SU-DHL-6 (cell line): Measurements from ENCODE around the gene ZNF341.
A peak's percentile ranks its signal among the peaks of the same experiment; 100 is the strongest.

Experiments used
- H2AFZ ChIP-seq: fragments of 200-600 bp; sonication (generic); 2 replicates; pipeline ENCODE4 v1.6.1; 2014; ENCODE audit warnings: low read depth, mild to moderate bottlenecking, moderate library complexity, mixed read lengths, antibody characterized with exemption, low read length; ENCODE audit not compliant: severe bottlenecking
- H3F3A ChIP-seq: fragments of 200-600 bp; shearing (Covaris generic); 2 replicates; pipeline ENCODE4 v1.6.0; 2016; ENCODE audit warnings: antibody characterized with exemption, mild to moderate bottlenecking; ENCODE audit not compliant: insufficient read depth
- H3K27ac ChIP-seq: fragments of 200-600 bp; sonication (generic); 2 replicates; pipeline ENCODE4 v1.5.1; 2016; ENCODE audit warnings: low read depth, mild to moderate bottlenecking, low read length, moderate library complexity, mixed read lengths
- H3K27me3 ChIP-seq: fragments of 200-600 bp; sonication (generic), shearing (Covaris generic); 2 replicates; pipeline ENCODE4 v1.6.0; 2014; ENCODE audit warnings: mild to moderate bottlenecking, low read length
- H3K36me3 ChIP-seq: fragments of 200-600 bp; sonication (generic); 2 replicates; pipeline ENCODE4 v1.6.1; 2014; ENCODE audit warnings: mild to moderate bottlenecking, low read length, mixed read lengths
- H3K4me2 ChIP-seq: fragments of 300-600, 200-600 bp; shearing (Covaris generic), sonication (generic); 2 replicates; pipeline ENCODE4 v1.6.0; 2014; ENCODE audit warnings: low read length, low read depth, mild to moderate bottlenecking; ENCODE audit not compliant: poor library complexity, severe bottlenecking
- H3K4me3 ChIP-seq: fragments of 200-600 bp; sonication (generic); 2 replicates; pipeline ENCODE4 v1.5.1; 2014; ENCODE audit warnings: antibody characterized with exemption, low read length, mild to moderate bottlenecking, mixed read lengths; ENCODE audit not compliant: insufficient read depth, poor library complexity, severe bottlenecking
- H3K79me2 ChIP-seq: fragments of 200-600 bp; sonication (generic); 2 replicates; pipeline ENCODE4 v1.6.1; 2014; ENCODE audit warnings: mild to moderate bottlenecking, low read length, moderate library complexity; ENCODE audit not compliant: insufficient read depth
- H3K9ac ChIP-seq: fragments of 200-600 bp; sonication (generic); 2 replicates; pipeline ENCODE4 v1.7.0; 2014; ENCODE audit warnings: mild to moderate bottlenecking, low read length
- H3K9me2 ChIP-seq: fragments of 200-600 bp; sonication (generic); replicated peaks from 2 replicates; pipeline ENCODE4 v1.6.1; 2014; ENCODE audit warnings: low read length; ENCODE audit not compliant: insufficient read depth
- H3K9me3 ChIP-seq: fragments of 200-600 bp; sonication (generic); 2 replicates; pipeline ENCODE4 v1.6.1; 2014; ENCODE audit warnings: low read length, mixed read lengths; ENCODE audit not compliant: insufficient read depth
- H4K20me1 ChIP-seq: fragments of 200-600 bp; sonication (generic); 2 replicates; pipeline ENCODE4 v1.6.1; 2014; ENCODE audit warnings: low read depth, mild to moderate bottlenecking, antibody characterized with exemption, low read length, moderate library complexity, mixed read lengths
- CTCF ChIP-seq: fragments of 200-600 bp; sonication (generic); IDR thresholded peaks from one replicate; pipeline ENCODE4 v1.5.1; 2017; ENCODE audit warnings: antibody characterized with exemption, mild to moderate bottlenecking, low read length, moderate library complexity; ENCODE audit not compliant: insufficient read depth, poor library complexity, severe bottlenecking
- EZH2phosphoT487 ChIP-seq: fragments of 200-600 bp; sonication (generic), shearing (Covaris generic); conservative IDR thresholded peaks from 2 replicates; pipeline ENCODE4 v1.6.1; 2018; ENCODE audit warnings: mild to moderate bottlenecking, antibody characterized with exemption, low read length, moderate library complexity, mixed read lengths

Gene ZNF341

GRCh38 chr20:33824852-33825251 is 93.1 kb downstream of the ZNF341 start:
- Histone ChIP-seq H3K36me3 (no peaks in the 10 kb centered on the region), H2AFZ (no peak overlapping the region), H3K27ac (no peak overlapping the region), H3K4me2 (no peak overlapping the region), H4K20me1 (no peaks in the 10 kb centered on the region; the same call in 1 of the 2 replicates), H3F3A (peaks cover 23% of the 10 kb centered on the region; the same call in 1 of the 2 replicates), H3K27me3 (no peaks in the 10 kb centered on the region), H3K9ac (no peak overlapping the region), H3K9me2 (no peaks in the 10 kb centered on the region), H3K9me3 (no peaks in the 10 kb centered on the region), H3K79me2 (peaks cover 100% of the 10 kb centered on the region), H3K4me3 (no peak overlapping the region)
- TF ChIP-seq EZH2phosphoT487 (no peak), CTCF (no peak)

- H3K79me2 ChIP-seq, result peaks cover 100% of the 10 kb centered on the region
- H3K9me2 ChIP-seq, result no peaks in the 10 kb centered on the region
- TF ChIP-seq EZH2phosphoT487 (no peak), CTCF (no peak)
- no peak overlapping the region for H3K4me2 ChIP-seq
- no peaks in the 10 kb centered on the region for H3K36me3 ChIP-seq
- H3K9ac ChIP-seq, result no peak overlapping the region
- H4K20me1 ChIP-seq, result no peaks in the 10 kb centered on the region; the same call in 1 of the 2 replicates
- peak overlapping the region; percentile 85; the same call in 1 of the 2 replicates for H3K27ac ChIP-seq
- no peaks in the 10 kb centered on the region for H3K27me3 ChIP-seq
- H3K4me3 ChIP-seq, result no peak overlapping the region
- H2AFZ ChIP-seq, result no peak overlapping the region
- peaks cover 19% of the 10 kb centered on the region; the same call in 1 of the 2 replicates for H3F3A ChIP-seq
- H3K9me3 ChIP-seq, result no peaks in the 10 kb centered on the region
These were observed 93.8 kb downstream of the ZNF341 start for GRCh38 chr20:33825340-33826269.

- no peak overlapping the region for H2AFZ ChIP-seq
- H3K9me3 ChIP-seq, result no peaks in the 10 kb centered on the region
- H3K4me2 ChIP-seq, result peak overlapping the region; percentile 1
- H4K20me1 ChIP-seq, result no peaks in the 10 kb centered on the region; the same call in 1 of the 2 replicates
- H3F3A ChIP-seq, result peaks cover 19% of the 10 kb centered on the region; the same call in 1 of the 2 replicates
- H3K9ac ChIP-seq, result no peak overlapping the region
- TF ChIP-seq CTCF, result no peak
- no peak for TF ChIP-seq EZH2phosphoT487
- no peaks in the 10 kb centered on the region for H3K27me3 ChIP-seq
- H3K36me3 ChIP-seq, result no peaks in the 10 kb centered on the region
- no peak overlapping the region for H3K4me3 ChIP-seq
- H3K9me2 ChIP-seq, result no peaks in the 10 kb centered on the region
- peak overlapping the region; percentile 85 for H3K27ac ChIP-seq
- peaks cover 100% of the 10 kb centered on the region for H3K79me2 ChIP-seq
These were observed 94.6 kb downstream of the ZNF341 start for GRCh38 chr20:33826270-33826897.
